Measurements from ENCODE around the gene NSL1. TPM values are rescaled to one million over a fixed set of nuclear protein-coding genes. Genes with fewer than 3 reads are reported as not detected.

The NSL1 gene
- total and polyA plus RNA-seq, 7 donors, result 12.0 to 50.4 (median 26.0) TPM

GRCh38 chr1:212822956-212823355, 31.4 kb upstream of the NSL1 start:
- WGBS, 2 donors, result 97 to 98% methylated on average over 3 of the region's 3 CpGs
- Histone ChIP-seq H3K27ac (no peak overlapping the region), H3K4me1 (no peaks in the 10 kb centered on the region), H3K36me3 (no peaks in the 10 kb centered on the region), H3K9me3 (peaks cover 0 to 10% (median 9%) of the 10 kb centered on the region in 4 donors), H3K27me3 (no peaks in the 10 kb centered on the region), H3K4me3 (no peak overlapping the region)
- no peak for DNase-seq
- intact Hi-C loops (cut with DNase I), result no loop called here
- TF ChIP-seq POLR2AphosphoS5 (IDR thresholded peaks at IDR 0.05) (no peak), POLR2A (IDR thresholded peaks at IDR 0.05) (no peak), CTCF (IDR thresholded peaks at IDR 0.05) (no peak), EP300 (IDR thresholded peaks at IDR 0.05) (no peak)

DNA sequence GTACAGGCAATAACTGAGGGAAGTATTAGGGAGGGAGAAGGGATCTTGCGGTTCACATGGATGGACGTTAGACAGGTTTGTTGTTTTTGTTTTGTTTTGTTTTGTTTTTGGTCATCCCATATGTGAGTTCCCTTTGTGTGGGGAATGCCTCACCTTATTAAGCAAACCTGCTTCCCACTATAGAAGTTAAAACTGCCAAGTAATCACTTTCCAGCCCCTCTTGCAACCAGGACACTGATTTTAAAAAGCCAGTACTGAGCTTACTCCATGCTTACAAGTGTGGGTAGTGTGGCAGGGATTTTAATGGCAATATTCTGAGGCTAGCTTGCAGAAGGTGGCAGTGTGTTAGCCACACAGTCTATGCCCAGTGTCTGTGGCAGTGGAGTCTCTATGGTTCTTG, 29.4 kb upstream of the NSL1 start:
- Histone ChIP-seq H3K36me3 (no peaks in the 10 kb centered on the region), H3K4me3 (no peak overlapping the region), H3K4me1 (no peaks in the 10 kb centered on the region), H3K27me3 (no peaks in the 10 kb centered on the region), H3K9me3 (peaks cover 0 to 9% (median 6%) of the 10 kb centered on the region in 4 donors), H3K27ac (no peak overlapping the region)
- WGBS, 2 donors, result 84 to 87% methylated on average over 2 of the region's 2 CpGs
- DNase-seq, result no peak
- TF ChIP-seq POLR2AphosphoS5 (IDR thresholded peaks at IDR 0.05) (no peak), EP300 (IDR thresholded peaks at IDR 0.05) (no peak), POLR2A (IDR thresholded peaks at IDR 0.05) (no peak), CTCF (IDR thresholded peaks at IDR 0.05) (no peak)
- intact Hi-C loops (cut with DNase I), result no loop called here

DNA sequence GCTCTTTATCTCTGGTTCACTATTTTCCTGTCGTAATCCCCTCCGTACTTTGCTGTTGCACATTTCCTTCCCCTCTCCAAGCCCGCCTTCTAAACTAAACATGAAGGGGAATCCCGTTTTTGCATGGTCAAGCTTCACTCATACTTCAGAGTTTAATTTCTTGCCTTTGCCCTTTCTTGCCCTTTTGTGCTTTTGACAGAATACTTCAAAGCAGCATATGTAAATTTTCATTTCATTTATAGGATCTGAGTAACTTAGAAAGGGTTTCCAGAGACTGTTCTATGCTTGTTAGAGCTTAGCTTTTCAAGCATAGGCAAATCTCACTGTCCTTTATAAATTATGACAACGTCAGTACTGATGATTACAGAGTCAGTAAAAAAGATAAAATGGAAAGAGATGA, 28.1 kb upstream of the NSL1 start:
- H3K4me3 ChIP-seq, result no peak overlapping the region
- no peaks in the 10 kb centered on the region for H3K36me3 ChIP-seq
- no peak for DNase-seq
- intact Hi-C loops (cut with DNase I), result loop anchor here (5.0 kb wide), 1 partner anchor 178 kb away; no protein-coding TSS in a partner anchor
- no peaks in the 10 kb centered on the region for H3K4me1 ChIP-seq
- H3K27me3 ChIP-seq, result no peaks in the 10 kb centered on the region
- 33 to 52% methylated on average over 5 of the region's 5 CpGs for WGBS, 2 donors
- no peak for TF ChIP-seq CTCF (IDR thresholded peaks at IDR 0.05)
- TF ChIP-seq POLR2A (IDR thresholded peaks at IDR 0.05), result no peak
- no peak for TF ChIP-seq EP300 (IDR thresholded peaks at IDR 0.05)
- no peak for TF ChIP-seq POLR2AphosphoS5 (IDR thresholded peaks at IDR 0.05)
- H3K27ac ChIP-seq, result no peak overlapping the region
- H3K9me3 ChIP-seq, result no peaks in the 10 kb centered on the region

- H3K9me3 ChIP-seq, result no peaks in the 10 kb centered on the region
- no peak for DNase-seq
- peaks cover 0 to 12% (median 0%) of the 10 kb centered on the region in 4 donors for H3K36me3 ChIP-seq
- TF ChIP-seq EP300 (IDR thresholded peaks at IDR 0.05) (no peak), CTCF (IDR thresholded peaks at IDR 0.05) (no peak), POLR2A (IDR thresholded peaks at IDR 0.05) (no peak), POLR2AphosphoS5 (IDR thresholded peaks at IDR 0.05) (no peak)
- H3K4me3 ChIP-seq, result no peak overlapping the region
- no peaks in the 10 kb centered on the region for H3K27me3 ChIP-seq
- 53 to 84% methylated on average over 3 of the region's 3 CpGs for WGBS, 2 donors
- H3K27ac ChIP-seq, result no peak overlapping the region
- H3K4me1 ChIP-seq, result no peaks in the 10 kb centered on the region
- intact Hi-C loops (cut with DNase I), result loop anchor here (5.0 kb wide), 1 partner anchor 181 kb away; no protein-coding TSS in a partner anchor
Observed at GRCh38 chr1:212816567-212817278, 25.1 kb upstream of the NSL1 start.
